CD1c-positive myeloid dendritic cell (primary cell): ENCODE measurements around the gene TUBB2A.
"Not testable (repeated sequence)": the region's sequence is repeated elsewhere in the genome, so short reads cannot be mapped to it uniquely, and the experiment has no call there.

ENCODE experiments used
- DNase-seq: peaks from one replicate; pipeline ENCODE4 v3.0.0-alpha.2; 2016; ENCODE audit errors: extremely low spot score

Gene TUBB2A

DNA sequence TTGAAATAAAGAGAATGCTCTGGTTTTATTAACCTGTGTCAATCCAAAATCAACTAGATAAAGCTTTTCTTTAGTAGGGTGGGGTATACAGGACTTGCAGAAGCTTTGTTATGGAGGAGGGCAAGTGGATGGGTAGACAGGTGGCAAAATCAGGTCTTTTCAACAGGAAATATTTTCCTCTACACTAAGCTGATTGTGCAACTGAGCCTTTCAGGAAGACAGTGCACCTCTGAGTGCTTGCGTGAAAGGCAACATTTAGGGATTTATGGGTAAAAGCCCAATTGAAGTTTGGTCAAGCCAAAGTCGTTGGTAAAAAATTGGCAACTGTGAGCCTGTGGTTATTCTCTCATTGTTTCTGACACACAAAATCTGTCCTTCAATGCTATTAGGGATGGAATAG lies 23.8 kb upstream of the TUBB2A start:
- DNase-seq = no peak

DNA sequence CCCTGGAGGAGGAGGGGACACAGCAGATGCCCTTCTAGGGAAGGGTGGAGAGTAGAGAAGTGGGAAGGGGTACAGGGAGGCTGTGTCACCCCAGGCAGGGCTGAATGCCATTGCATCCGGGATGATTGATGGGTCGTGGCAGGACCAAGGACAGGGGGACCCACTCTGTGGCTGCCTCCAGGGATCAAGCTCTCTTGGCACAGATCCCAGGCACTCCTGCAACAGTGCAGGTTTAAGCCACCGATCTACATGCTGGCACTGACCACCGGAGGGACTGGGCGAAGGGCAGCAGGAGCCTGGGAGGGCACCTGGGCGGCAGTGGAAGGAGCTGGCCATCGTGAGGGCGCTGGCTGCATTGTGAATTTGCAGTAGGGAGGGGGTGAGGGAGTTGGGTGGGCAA lies 22.6 kb upstream of the TUBB2A start:
- not testable (repeated sequence) for DNase-seq

DNA sequence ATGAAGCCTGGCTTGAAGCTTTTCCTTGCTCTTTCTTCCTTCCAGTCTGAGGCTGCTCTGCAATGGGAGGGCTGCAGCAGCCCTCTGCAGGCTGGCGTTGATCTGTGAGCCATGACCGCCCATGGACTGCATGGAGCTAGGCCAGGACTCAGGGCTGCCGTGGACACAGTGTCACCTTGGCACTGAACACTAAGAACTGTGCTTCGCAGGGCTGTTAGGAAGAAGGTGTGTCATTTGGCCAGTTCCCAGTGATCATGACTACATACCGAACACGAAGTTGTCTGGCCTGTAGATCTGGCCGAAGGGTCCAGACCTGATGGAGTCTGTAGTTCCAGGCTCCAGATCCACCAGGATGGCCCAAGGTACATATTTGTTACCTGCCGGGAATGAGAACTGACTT lies 21.3 kb upstream of the TUBB2A start:
- not testable (repeated sequence) for DNase-seq

DNA sequence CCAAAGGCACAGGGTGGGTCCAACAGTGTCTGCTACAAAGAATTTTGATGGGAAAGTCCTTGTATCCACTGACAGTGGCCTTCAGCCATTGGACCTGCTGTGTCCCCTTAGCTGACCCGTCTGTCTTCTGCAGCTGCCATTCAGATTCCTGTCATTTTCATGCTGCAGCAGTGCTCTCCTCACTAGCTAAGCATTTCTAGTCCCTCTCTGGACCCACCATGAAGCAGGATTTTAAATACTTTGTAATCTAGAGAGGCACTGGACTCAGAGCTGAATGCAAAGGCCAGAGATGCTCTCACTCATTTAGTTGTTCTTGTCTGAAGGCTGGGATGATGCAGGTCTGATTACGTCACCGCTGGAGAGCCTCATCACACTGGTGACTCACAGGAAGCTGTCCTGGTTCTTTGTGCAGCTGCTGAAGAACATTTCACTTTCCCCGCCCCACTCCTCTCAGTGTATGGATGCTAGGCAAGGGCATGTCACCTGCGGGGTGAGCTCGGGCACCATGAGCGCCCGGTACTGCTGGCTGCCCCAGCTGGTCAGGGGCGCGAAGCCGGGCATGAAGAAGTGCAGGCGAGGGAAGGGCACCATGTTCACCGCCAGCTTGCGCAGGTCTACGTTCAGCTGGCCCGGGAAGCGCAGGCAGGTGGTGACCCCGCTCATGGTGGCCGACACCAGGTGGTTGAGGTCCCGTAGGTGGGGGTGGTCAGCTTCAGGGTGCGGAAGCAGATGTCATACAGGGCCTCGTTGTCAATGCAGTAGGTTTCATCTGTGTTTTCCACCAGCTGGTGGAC lies 19.4 kb upstream of the TUBB2A start:
- DNase-seq = peak; percentile 56

DNA sequence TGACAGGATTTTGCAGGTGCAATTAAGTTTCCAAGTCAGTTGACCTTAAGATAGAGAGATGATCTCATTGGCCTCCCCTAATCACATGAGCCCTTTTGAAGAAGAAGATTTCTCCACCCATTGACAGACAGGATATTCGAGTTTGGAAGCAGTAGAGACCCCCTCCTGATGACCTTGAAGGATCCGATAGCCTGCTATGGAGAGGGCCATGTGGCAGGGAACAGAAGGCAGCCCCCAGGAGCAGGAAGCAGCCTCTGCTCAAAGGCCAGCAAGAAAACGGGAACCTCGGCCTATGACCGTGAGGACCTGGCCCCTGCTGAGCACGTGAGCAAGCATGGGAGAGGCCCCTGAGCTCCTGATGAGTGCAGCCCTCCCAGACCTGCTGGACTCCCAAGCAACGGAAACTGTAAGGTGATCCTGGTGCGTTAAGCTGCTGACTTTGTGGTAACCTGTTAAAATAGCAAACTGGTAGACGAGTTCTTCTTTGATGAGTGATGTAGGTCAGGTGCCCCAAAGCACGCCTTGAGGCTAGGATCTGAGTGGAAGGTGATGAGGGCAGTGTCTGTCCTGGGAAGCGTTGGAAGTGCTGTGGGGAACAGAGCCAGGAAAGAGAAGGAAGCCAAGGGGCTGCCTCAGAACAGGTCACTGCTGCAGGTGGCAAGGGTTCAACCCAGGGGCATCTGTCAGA lies 18.5 kb upstream of the TUBB2A start:
- no peak for DNase-seq

DNA sequence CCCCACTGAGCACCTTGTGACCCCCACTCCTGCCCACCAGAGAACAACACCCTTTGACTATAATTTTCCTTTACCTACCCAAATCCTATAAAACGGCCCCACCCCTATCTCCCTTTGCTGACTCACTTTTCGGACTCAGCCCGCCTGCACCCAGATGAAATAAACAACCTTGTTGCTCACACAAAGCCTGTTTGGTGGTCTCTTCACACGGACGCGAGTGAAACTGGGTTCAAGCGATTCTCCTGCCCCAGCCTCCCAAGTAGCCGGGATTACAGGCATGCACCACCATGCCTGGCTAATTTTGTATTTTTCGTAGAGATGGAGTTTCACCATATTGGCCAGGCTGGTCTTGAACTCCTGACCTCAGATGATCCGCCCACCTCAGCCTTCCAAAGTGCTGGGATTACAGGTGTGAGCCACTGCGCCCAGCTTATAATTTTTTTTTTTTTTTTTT lies 16.3 kb upstream of the TUBB2A start:
- DNase-seq = not testable (repeated sequence)

DNA sequence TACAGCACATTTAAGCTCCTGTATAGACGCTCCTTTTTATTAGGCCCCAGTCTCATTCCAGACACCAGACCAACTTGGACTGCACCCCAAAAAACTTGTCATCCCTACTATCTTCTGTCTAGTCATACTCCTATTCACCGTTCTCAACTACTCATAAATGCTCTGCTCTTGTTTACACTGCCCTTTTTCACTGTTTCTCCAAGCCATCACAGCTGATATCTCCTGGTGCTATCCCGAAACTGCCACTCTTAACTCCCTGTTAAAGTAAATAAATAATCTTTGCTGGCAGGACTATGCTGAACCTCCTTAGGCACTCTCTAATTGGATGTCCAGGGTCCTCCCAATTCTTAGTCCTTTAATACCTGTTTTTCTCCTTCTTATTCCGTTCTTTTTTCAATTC lies 15.4 kb upstream of the TUBB2A start:
- not testable (repeated sequence) for DNase-seq

DNA sequence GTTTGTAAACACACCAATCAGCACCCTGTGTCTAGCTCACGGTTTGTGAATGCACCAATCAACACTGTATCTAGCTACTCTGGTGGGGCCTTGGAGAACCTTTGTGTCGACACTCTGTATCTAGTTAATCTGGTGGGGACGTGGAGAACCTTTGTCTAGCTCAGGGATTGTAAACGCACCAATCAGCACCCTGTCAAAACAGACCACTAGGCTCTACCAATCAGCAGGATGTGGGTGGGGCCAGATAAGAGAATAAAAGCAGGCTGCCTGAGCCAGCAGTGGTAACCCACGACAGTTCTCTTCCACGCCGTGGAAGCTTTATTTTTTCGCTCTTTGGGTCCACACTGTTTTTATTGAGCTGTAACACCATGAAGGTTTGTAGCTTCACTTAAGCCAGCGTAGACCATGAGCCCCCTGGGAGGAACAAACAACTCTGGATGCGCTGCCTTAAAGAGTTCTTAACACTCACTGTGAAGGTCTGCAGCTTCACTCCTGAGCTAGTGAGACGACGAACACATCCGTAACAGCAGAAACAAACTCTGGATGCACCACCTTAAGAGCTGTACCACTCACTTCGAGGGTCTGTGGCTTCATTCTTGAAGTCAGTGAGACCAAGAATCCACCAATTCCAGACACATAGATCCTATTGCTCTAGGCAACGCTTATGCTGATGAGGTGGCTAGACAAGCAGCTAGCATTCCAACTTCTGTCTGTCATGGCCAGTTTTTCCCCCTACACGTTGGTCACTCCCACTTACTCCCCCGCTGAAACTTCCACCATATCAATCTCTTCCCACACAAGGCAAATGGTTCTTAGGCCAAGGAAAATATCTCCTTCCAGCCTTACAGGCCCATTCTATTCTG lies 14.2 kb upstream of the TUBB2A start:
- DNase-seq = not testable (repeated sequence)

DNA sequence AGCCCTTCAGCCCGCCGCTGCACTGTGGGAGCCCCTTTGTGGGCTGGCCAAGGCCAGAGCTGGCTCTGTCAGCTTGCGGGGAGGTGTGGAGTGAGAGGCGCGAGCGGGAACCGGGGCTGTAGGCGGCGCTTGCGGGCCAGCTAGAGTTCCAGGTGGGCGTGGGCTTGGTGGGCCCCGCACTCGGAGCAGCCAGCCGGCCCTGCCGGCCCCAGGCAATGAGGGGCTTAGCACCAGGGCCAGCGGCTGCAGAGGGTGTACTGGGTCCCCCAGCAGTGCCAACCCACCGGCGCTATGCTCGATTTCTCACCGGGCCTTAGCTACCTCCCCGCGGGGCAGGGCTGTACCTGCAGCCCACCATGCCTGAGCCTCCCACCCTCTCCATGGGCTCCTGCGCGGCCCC lies 13.3 kb upstream of the TUBB2A start:
- DNase-seq = not testable (repeated sequence)

DNA sequence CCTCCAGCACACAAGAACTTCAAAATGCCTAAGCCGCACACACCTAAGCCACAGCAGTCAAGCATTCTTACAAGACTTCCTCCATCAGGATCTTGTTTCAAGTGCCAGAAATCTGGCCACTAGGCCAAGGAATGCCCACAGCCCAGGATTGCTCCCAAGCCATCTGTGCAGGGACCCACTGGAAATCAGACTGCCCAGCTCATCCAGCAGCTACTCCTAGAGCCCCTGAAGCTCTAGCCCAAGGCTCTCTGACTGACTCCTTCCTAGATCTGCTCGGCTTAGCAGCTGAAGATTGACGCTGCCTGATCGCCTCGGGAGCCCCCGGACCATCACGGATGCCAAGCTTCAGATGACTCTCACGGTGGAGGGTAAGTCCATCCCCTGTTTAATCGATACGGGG lies 10.7 kb upstream of the TUBB2A start:
- DNase-seq = not testable (repeated sequence)

DNA sequence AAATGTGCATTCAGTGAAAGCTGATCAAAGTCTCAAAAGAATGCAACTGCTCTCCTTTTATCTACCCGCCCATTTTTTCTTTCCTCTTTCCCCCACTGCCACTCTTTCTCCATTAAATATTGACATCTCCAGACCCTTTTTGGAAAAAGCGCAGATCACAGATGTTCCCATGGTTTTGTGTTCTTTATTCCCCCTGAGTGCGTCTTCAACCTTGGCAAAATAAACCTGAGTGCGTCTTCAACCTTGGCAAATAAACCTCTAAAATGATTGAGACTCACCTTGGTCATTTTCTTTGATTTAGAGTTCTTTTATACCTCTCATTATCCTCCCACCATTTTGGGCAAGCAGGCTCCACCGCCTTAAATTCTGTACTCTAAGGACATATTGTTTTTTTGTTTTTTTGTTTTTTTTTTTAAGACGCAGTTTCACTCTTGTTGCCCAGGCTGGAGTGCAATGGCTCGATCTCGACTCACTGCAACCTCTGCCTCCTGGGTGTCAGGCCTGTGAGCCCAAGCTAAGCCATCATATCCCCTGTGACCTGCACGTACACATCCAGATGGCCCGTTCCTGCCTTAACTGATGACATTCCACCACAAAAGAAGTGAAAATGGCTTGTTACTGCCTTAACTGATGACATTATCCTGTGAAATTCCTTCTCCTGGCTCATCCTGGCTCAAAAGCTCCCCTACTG lies 9.3 kb upstream of the TUBB2A start:
- DNase-seq = not testable (repeated sequence)

DNA sequence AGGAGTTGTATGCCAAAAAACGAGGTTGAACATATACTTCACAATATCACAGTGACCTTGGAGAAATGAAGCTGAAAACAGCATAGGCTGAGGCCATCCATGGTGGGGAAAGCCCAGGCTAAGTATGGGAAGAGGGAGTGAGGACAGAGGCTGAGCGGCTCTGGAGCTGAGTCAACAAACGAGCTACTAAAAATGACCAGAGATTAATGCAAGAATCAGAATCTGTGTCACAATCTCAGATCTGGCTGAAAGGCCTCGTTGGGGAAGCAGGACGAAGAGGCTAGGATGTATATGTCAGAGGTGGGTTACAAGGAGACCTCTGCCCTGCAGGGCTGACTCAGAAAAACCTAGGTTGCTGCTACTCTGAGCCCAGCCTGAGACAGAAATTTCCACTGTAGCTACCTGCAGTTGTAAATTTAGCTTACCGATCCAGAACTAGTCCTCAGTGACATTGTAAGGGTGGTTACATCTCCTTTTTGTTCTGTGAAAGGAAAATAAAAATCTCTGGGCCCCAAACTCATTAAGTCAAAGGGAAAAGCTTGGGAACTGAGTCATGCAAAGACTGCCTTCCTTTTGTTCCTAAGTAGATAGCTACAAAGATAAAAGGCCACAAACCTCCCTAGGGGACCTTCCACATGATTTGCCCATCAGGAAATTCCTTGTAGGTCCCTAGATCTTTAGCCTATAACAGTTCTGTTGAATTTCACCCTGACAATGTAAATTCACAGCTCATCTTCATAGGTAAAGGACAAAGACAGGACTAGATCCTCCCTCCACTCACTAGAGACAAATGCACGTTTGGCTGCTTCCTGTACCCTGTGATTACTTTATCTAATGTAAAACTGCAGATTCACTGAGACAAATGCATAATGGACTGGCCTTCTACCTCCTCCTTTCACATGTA lies 8.5 kb upstream of the TUBB2A start:
- DNase-seq = peak; percentile 18

DNA sequence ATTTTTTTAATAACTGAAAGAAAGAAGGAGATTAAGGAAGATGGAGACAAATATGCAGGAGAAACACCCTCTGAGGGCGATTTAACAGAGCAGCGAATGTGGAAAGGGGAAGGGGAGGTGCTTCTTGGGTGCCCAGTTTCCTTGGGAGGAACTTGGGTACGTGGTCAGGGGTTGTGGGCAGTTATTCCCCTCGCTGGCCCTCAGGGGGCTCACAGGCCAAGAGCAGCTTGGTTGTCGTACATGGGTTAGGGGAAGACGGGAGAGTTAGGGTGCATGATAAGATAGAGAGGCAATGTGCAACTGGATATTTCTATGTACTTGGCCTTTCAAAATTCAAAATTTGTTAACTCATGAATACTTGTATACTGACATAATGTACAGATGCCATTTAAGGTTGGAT lies 7.0 kb upstream of the TUBB2A start:
- DNase-seq = no peak

DNA sequence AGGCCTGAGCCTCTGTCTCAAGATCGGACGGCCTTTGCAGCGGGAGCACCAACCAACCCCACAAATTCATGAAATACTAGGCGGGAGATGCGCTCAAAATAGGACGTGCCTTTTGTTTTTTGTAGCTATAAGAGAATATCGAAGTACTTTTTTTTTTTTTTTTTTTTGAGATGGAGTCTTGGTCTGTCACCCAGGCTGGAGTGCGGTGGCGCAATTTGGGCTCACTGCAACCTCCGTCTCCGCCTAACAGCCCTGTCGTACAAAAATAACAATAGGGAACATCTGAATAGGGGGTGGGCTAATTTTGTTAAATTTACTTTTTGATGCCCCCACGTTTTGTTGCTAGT lies 5.9 kb upstream of the TUBB2A start:
- peak; percentile 29 for DNase-seq

DNA sequence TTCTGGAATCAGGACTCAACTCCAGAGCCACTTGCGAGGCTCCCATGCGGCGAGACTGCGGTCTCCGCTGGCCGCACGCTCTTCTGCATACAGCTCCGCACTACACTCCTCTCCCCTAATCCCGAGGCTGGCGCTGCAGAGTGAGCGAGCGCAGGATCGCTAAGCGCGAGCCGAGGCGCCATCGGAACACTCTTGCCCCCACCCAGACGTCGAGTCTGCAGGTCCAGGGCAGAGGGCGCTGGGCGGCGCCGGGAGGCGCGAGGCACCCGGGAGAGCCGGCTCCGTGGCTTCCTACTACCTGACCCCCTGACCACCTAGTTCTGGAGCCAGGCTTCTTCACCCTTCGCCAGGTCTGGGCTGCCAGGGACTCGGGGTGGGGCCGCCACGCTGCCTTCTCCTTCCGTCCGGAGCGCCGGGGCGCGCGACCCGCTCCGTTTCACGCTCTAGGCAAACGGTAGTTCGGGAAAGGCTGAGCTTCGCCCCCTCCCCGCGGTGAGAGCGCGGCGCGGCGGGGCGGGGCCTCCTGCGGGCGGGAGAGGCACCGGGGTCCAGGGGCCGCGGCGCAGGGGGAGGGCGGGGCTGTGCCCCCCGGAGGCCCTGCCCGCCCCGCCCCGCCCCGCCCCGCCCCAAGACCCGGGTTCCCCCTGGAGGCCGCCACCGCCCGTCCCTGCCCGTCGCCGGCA lies 5.4 kb upstream of the TUBB2A start:
- DNase-seq = peak; percentile 59

DNA sequence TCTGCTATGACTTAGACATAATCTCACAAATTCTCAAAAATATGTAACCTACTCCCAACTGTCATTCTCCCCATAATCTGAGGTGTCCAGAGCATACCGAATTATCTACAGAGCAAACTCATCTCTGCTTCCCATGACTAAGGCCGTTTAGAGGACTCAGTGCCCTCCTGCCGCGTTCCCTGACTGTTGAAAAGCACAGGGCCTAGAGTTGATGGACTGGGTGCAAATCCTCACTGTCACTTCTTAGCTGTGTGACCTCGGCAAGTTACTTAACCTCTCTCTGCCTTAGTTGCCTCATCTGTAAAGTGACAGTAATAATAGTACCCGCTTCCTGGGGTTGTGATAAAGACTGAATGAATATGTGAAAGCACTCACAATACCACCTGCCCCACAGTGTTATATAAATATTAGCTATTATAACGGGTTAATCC lies 4.7 kb upstream of the TUBB2A start:
- no peak for DNase-seq

DNA sequence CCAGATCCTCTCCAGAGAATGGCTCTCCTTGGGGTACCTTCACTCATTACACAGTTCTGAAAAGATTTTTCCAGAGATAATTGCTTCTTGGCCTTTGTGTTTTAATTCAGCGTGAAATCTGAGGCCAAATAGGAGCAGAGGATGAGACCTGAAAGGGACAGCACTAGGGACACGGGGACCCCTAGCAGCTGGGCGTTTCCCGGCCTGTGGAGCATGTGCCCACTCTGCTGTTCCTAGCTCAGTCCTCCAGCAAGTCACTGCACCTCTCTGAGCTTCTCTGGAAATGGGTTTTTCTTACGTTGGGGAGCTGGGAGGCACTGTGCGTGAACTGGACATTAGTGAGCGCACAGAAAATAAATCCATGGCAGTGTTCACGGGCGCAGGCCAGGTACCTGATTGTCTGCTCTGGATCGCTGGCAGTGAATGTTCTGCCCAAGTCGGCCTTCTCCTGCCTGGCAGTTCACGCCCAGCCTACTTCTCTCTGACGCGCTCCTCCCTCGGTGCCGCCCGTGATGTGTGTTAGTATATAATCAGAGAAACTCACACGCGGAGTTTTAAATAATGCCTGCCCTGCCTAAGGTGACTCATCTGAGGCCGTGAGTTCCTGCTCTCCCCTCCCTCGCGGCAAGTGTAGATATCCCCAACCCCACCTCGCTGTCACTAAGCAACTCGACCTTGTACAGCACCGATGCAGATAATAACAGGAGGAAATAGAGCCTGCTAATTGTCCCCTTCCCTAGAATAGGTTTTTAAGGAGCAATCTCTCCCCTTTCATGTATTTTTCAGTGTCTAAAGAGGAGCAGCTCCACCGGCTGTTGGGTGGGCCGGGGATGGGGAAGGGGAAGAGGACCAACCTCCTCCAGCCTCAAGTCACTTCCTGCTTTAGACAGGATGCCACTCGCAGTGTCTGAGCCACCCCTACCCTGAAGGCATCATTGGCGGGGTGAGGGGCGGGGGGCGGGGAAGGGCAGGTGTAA lies 2.7 kb upstream of the TUBB2A start:
- peak; percentile 62 for DNase-seq

DNA sequence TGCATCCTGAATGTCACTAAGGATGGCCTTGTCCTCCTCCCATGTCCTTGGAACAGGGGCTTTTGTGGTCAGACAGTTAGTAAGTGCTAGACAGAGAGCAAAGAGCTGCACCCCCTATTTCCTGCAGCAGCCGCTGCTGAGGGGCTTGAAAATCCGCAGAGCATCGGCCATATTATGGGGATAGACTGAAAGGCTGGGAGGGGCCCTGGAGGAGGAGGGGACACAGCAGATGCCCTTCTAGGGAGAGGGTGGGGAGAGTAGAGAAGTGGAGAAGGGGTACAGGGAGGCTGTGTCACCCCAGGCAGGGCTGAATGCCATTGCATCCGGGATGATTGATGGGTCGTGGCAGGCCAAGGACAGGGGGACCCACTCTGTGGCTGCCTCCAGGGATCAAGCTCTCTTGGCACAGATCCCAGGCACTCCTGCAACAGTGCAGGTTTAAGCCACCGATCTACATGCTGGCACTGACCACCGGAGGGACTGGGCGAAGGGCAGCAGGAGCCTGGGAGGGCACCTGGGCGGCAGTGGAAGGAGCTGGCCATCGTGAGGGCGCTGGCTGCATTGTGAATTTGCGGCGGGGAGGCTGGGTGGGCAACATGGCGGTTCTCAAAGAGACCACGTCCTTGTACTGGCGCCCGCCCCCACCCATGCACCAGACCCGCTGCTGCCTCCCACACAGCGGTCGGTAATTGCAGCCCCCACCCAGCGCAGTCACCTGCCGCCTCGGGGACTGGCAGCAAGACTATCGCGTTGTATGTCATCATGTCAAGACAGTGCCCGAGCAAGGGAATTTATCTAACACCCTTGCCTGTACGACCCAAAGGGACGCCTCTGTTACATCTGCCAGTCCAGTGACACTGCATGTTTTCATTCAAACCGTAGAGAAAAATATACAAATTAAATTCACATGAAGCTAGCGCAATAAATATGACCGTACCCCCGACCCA lies 887 bp downstream of the TUBB2A start:
- peak; percentile 11 for DNase-seq
